DMS114 treated with DMSO at 0.1 percent for 48 hours (cell line): ENCODE results near the gene SLC25A30.
"Not testable (repeated sequence)": the region's sequence is repeated elsewhere in the genome, so short reads cannot be mapped to it uniquely, and the experiment has no call there.

Experiments
- DNase-seq: peaks from one replicate; lab custom pipeline; 2025; ENCODE audit not compliant: unreplicated experiment; lab: John Stamatoyannopoulos, UW

Gene SLC25A30

GRCh38 chr13:45433381-45433790 is 15.2 kb upstream of the SLC25A30 start:
- no peak for DNase-seq

GRCh38 chr13:45432737-45433380 is 14.7 kb upstream of the SLC25A30 start:
- no peak for DNase-seq

GRCh38 chr13:45426056-45426841 is 8.1 kb upstream of the SLC25A30 start:
- DNase-seq = not testable (repeated sequence)

- no peak for DNase-seq
These were observed 4.6 kb upstream of the SLC25A30 start for GRCh38 chr13:45422731-45423292.

- DNase-seq = no peak
These were observed 1.8 kb upstream of the SLC25A30 start for GRCh38 chr13:45419945-45420344.

- DNase-seq = not testable (repeated sequence)
These were observed 1.2 kb upstream of the SLC25A30 start for GRCh38 chr13:45419389-45419788.

- DNase-seq = no peak
These were observed 1.6 kb downstream of the SLC25A30 start for GRCh38 chr13:45416516-45417128.

- no peak for DNase-seq
These were observed 3.1 kb downstream of the SLC25A30 start for GRCh38 chr13:45415112-45415511.

- no peak for DNase-seq
These were observed 4.3 kb downstream of the SLC25A30 start for GRCh38 chr13:45413826-45414307.

- DNase-seq = no peak
These were observed 5.7 kb downstream of the SLC25A30 start for GRCh38 chr13:45412274-45413049.

GRCh38 chr13:45411631-45412030 is 6.5 kb downstream of the SLC25A30 start:
- DNase-seq = no peak

GRCh38 chr13:45411221-45411620 is 7.0 kb downstream of the SLC25A30 start:
- no peak for DNase-seq

GRCh38 chr13:45410466-45410865 is 7.7 kb downstream of the SLC25A30 start:
- DNase-seq = no peak

- DNase-seq = no peak
These were observed 8.2 kb downstream of the SLC25A30 start for GRCh38 chr13:45410001-45410400.

- DNase-seq = no peak
These were observed 11.8 kb downstream of the SLC25A30 start for GRCh38 chr13:45406421-45406820.

GRCh38 chr13:45403081-45403480 is 15.1 kb downstream of the SLC25A30 start:
- DNase-seq = no peak

GRCh38 chr13:45402641-45403040 is 15.5 kb downstream of the SLC25A30 start:
- DNase-seq = no peak

- no peak for DNase-seq
These were observed 16.9 kb downstream of the SLC25A30 start for GRCh38 chr13:45401314-45401713.

- DNase-seq = no peak
These were observed 19.3 kb downstream of the SLC25A30 start for GRCh38 chr13:45398877-45399276.

- DNase-seq = no peak
These were observed 21.6 kb downstream of the SLC25A30 start for GRCh38 chr13:45396533-45397095.
